ENCODE results near the gene LRIG1.

The LRIG1 gene

DNA sequence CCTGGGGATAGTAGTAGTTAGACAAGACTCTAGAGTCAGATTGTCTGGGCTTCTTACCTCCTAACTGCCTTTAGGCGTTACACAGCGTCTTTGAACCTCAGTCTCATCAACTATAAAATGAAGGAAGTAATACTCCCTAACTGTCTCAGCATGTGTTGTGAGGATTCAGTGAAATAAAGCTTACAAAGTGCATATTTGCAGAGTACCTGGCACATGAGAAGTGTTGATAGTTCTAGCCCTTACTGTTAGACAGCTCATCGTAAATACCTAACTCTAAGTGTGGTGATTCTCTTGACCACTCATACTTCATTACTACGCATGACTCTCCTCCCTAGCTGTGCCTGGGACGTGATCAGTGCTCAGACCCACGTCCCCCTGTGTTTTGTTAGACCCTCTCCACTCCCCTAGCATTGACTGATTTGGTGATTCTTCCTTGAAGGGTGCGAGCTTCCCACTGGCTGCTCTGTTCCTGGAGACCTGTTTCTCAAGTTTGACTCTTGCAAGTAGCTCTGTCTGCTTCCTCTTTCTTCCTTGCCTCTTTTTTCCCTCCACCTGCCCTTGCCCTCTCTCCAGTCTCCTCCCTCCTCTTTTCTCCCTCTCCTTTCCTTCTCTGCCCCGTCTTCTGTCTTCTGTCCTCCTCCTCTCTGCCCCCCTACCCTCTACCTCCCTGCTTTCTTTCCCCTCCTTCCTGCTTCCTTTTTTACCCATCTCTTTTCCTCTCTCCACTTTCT is 155.8 kb downstream of the LRIG1 start:
- Histone ChIP-seq H3K27me3 (replicated peaks; ENCODE audit: control insufficient read depth, insufficient read depth, low read length, poor library complexity, severe bottlenecking) (no peaks in the 10 kb centered on the region), H3K9me3 (ENCODE audit: control insufficient read depth, low read length) (no peaks in the 10 kb centered on the region), H3K4me1 (ENCODE audit: control insufficient read depth, insufficient read depth, low read length, poor library complexity, severe bottlenecking) (no peaks in the 10 kb centered on the region), H3K4me3 (ENCODE audit: insufficient read depth, low read depth, low read length, poor library complexity, severe bottlenecking) (no peak overlapping the region), H3K27ac (ENCODE audit: insufficient read depth, low read length, poor library complexity, severe bottlenecking) (no peak overlapping the region), H3K36me3 (ENCODE audit: control insufficient read depth, insufficient read depth, low read length) (no peaks in the 10 kb centered on the region)
- no peak for DNase-seq

DNA sequence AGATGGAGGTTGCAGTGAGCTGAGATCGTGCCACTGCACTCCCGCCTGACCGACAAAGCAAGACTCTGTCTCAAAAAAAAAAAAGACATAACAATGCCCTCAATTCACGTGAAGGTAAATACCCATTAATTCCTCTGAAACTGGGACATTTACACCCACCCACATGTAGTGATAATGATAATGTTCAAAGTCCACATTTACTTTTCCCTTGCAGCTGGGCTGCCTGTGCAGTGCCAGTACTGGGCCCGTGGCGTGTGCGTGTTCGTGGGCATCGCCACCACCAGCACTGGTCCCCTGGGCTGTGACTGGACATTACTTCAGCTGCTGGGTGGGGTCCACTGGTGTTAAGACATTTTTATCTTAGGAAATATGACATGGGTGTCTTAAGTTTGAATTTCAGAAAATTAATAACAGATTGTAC is 156.4 kb downstream of the LRIG1 start:
- Histone ChIP-seq H3K9me3 (ENCODE audit: control insufficient read depth, low read length) (no peaks in the 10 kb centered on the region), H3K4me3 (ENCODE audit: insufficient read depth, low read depth, low read length, poor library complexity, severe bottlenecking) (no peak overlapping the region), H3K4me1 (ENCODE audit: control insufficient read depth, insufficient read depth, low read length, poor library complexity, severe bottlenecking) (no peaks in the 10 kb centered on the region), H3K27me3 (replicated peaks; ENCODE audit: control insufficient read depth, insufficient read depth, low read length, poor library complexity, severe bottlenecking) (no peaks in the 10 kb centered on the region), H3K36me3 (ENCODE audit: control insufficient read depth, insufficient read depth, low read length) (no peaks in the 10 kb centered on the region), H3K27ac (ENCODE audit: insufficient read depth, low read length, poor library complexity, severe bottlenecking) (no peak overlapping the region)
- no peak for DNase-seq

DNA sequence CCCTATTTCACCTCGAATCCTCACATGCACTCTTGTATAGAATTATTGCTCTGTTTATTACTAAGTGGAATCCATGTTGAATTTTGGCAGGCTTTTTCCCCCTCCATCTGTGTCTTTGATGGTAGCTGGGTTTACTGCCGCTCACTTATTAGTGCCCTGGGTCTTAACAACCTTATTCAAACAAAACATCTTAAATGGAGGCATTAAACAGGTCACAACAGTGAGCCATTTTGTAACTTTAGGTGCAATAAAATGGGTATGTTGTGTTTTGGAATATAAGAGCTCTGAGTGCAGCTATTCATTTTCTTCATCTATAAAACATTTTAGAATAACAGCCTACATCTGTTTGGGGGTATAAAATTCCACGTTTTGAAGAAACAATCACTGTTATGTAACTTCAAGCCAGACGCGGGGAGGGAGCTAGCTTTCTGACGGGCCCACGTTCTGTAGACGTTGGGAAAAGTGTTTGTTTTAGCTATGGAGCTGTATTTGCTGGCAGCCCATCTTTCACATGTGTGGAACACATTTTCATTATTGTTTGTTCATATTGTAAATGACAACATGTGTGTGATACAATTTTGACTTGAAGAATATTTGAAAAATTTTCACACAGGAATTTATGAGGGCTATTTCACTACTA is 158.0 kb downstream of the LRIG1 start:
- H3K4me3 ChIP-seq (ENCODE audit: insufficient read depth, low read depth, low read length, poor library complexity, severe bottlenecking), result no peak overlapping the region
- H3K9me3 ChIP-seq (ENCODE audit: control insufficient read depth, low read length), result no peaks in the 10 kb centered on the region
- no peak for DNase-seq
- no peaks in the 10 kb centered on the region for H3K4me1 ChIP-seq (ENCODE audit: control insufficient read depth, insufficient read depth, low read length, poor library complexity, severe bottlenecking)
- no peaks in the 10 kb centered on the region for H3K36me3 ChIP-seq (ENCODE audit: control insufficient read depth, insufficient read depth, low read length)
- no peaks in the 10 kb centered on the region for H3K27me3 ChIP-seq (replicated peaks; ENCODE audit: control insufficient read depth, insufficient read depth, low read length, poor library complexity, severe bottlenecking)
- no peak overlapping the region for H3K27ac ChIP-seq (ENCODE audit: insufficient read depth, low read length, poor library complexity, severe bottlenecking)

DNA sequence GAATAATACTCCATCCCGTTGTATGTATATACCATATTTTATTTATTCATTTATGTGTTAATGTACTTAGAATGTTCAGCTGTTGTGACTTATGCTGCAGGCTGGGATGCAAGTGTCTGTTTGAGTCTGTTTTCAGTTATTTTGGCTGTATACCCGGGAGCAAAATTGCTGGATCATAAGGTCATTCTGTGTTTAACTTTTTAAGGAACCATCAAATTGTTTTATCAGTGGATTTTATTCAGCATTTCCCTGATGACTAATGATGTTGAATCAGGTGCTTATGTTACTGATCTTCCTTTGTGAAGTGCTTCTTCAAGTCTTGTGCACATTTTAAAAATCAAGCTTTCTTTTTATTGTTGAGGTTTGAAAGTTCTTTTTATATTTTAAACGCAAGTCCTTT is 161.9 kb downstream of the LRIG1 start:
- no peaks in the 10 kb centered on the region for H3K36me3 ChIP-seq (ENCODE audit: control insufficient read depth, insufficient read depth, low read length)
- H3K4me1 ChIP-seq (ENCODE audit: control insufficient read depth, insufficient read depth, low read length, poor library complexity, severe bottlenecking), result no peaks in the 10 kb centered on the region
- no peaks in the 10 kb centered on the region for H3K9me3 ChIP-seq (ENCODE audit: control insufficient read depth, low read length)
- H3K27me3 ChIP-seq (replicated peaks; ENCODE audit: control insufficient read depth, insufficient read depth, low read length, poor library complexity, severe bottlenecking), result no peaks in the 10 kb centered on the region
- H3K27ac ChIP-seq (ENCODE audit: insufficient read depth, low read length, poor library complexity, severe bottlenecking), result no peak overlapping the region
- H3K4me3 ChIP-seq (ENCODE audit: insufficient read depth, low read depth, low read length, poor library complexity, severe bottlenecking), result no peak overlapping the region
- no peak for DNase-seq

DNA sequence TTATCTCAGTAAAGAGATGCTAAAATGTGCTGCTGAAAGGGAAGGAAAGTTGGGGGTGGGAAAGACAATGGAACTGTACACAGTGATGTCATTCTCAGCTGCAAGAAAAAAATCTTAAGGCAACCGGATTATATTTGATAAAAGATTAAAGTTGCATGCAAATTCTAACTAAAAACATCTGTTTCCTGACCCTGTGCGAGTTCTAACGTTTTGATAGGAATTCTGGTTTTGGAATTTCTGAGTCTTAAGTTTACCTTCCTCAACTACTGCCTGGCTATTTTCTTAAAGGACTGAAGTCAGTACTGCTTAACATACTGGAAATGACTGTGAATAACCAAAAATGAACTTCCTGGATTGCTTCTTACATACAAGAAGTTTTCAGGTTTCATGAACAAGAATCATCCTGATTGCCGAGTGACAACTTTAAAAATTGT is 164.5 kb downstream of the LRIG1 start:
- DNase-seq, result no peak
- Histone ChIP-seq H3K4me3 (ENCODE audit: insufficient read depth, low read depth, low read length, poor library complexity, severe bottlenecking) (no peak overlapping the region), H3K4me1 (ENCODE audit: control insufficient read depth, insufficient read depth, low read length, poor library complexity, severe bottlenecking) (no peaks in the 10 kb centered on the region), H3K9me3 (ENCODE audit: control insufficient read depth, low read length) (no peaks in the 10 kb centered on the region), H3K36me3 (ENCODE audit: control insufficient read depth, insufficient read depth, low read length) (no peaks in the 10 kb centered on the region), H3K27me3 (replicated peaks; ENCODE audit: control insufficient read depth, insufficient read depth, low read length, poor library complexity, severe bottlenecking) (no peaks in the 10 kb centered on the region), H3K27ac (ENCODE audit: insufficient read depth, low read length, poor library complexity, severe bottlenecking) (no peak overlapping the region)

DNA sequence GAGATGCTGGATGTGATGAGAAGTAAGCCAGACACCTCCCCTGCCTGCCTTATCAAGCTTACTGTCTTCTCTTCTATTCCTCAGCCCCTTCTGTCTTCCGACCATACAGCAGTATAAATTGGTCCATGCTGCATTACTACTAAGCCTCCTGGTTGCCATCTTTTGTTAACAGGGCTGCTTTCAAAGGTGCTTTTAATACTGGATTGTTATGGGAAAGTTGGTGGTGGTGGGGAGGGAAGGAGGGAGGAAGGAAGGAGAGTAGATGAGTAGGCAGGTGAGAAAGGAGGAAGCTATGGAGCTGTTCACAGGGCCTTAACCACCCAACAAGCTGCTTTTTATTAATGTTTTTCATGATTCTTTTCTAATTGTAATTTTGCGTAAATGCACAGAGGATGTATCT is 165.2 kb downstream of the LRIG1 start:
- no peak overlapping the region for H3K4me3 ChIP-seq (ENCODE audit: insufficient read depth, low read depth, low read length, poor library complexity, severe bottlenecking)
- no peak for DNase-seq
- no peaks in the 10 kb centered on the region for H3K36me3 ChIP-seq (ENCODE audit: control insufficient read depth, insufficient read depth, low read length)
- no peaks in the 10 kb centered on the region for H3K4me1 ChIP-seq (ENCODE audit: control insufficient read depth, insufficient read depth, low read length, poor library complexity, severe bottlenecking)
- H3K27me3 ChIP-seq (replicated peaks; ENCODE audit: control insufficient read depth, insufficient read depth, low read length, poor library complexity, severe bottlenecking), result no peaks in the 10 kb centered on the region
- no peaks in the 10 kb centered on the region for H3K9me3 ChIP-seq (ENCODE audit: control insufficient read depth, low read length)
- no peak overlapping the region for H3K27ac ChIP-seq (ENCODE audit: insufficient read depth, low read length, poor library complexity, severe bottlenecking)
